NCI-H146 (cell line): Measurements from ENCODE around the gene OR2B3.
"Not testable (repeated sequence)": the region's sequence is repeated elsewhere in the genome, so short reads cannot be mapped to it uniquely, and the experiment has no call there.

ENCODE experiments used
- DNase-seq: peaks from one replicate; lab custom pipeline; 2025; lab: John Stamatoyannopoulos, UW

Gene OR2B3

GRCh38 chr6:29087213-29087612 is at the start of gene OR2B3:
Gene OR2B3 (minus strand): TSS chr6:29087313. CDS start chr6:29087248, 65 bp downstream.
- no peak for DNase-seq

GRCh38 chr6:29131691-29132090 is 44.6 kb upstream of the OR2B3 start:
- DNase-seq, result no peak

GRCh38 chr6:29130644-29131043 is 43.5 kb upstream of the OR2B3 start:
- no peak for DNase-seq

- no peak for DNase-seq
Observed at GRCh38 chr6:29129326-29130012, 42.4 kb upstream of the OR2B3 start.

GRCh38 chr6:29114964-29115363 is 27.9 kb upstream of the OR2B3 start:
- DNase-seq, result not testable (repeated sequence)

GRCh38 chr6:29112135-29112534 is 25.0 kb upstream of the OR2B3 start:
- DNase-seq, result no peak

GRCh38 chr6:29107758-29108157 is 20.6 kb upstream of the OR2B3 start, which contains the start of gene OR2J3:
Gene OR2J3 (plus strand): TSS chr6:29108058. CDS start chr6:29111891, 3,833 bp downstream.
- DNase-seq, result no peak

GRCh38 chr6:29099190-29099589 is 12.1 kb upstream of the OR2B3 start, which contains the start of gene OR2J1:
Gene OR2J1 (plus strand): TSS chr6:29099490. CDS start chr6:29100943, 1,453 bp downstream.
- no peak for DNase-seq

GRCh38 chr6:29097803-29098202 is 10.7 kb upstream of the OR2B3 start:
- DNase-seq, result no peak

GRCh38 chr6:29092957-29093356 is 5.8 kb upstream of the OR2B3 start:
- DNase-seq, result no peak

GRCh38 chr6:29082457-29082856 is 4.7 kb downstream of the OR2B3 start:
- DNase-seq, result no peak

- DNase-seq, result no peak
Observed at GRCh38 chr6:29081312-29081711, 5.8 kb downstream of the OR2B3 start.

- no peak for DNase-seq
Observed at GRCh38 chr6:29079203-29079602, 7.9 kb downstream of the OR2B3 start.

- DNase-seq, result peak; percentile 16
Observed at GRCh38 chr6:29071831-29072723, 15.0 kb downstream of the OR2B3 start.

GRCh38 chr6:29051680-29052079 is 35.4 kb downstream of the OR2B3 start:
- DNase-seq, result no peak

GRCh38 chr6:29045075-29045474 is 42.0 kb downstream of the OR2B3 start, which contains the start of gene OR2W1:
Gene OR2W1 (minus strand): TSS chr6:29045175. CDS start chr6:29045175, 0 bp downstream.
- no peak for DNase-seq
